ENCODE data around the gene KDM2B. TPM values are rescaled to one million over a fixed set of nuclear protein-coding genes. Genes with fewer than 3 reads are reported as not detected.

The KDM2B gene
- total RNA-seq, 1 donor from 2014 or later, result 236 TPM

GRCh38 chr12:121550974-121551634 is 29.7 kb downstream of the KDM2B start:
- ChIA-PET POLR2A (interaction anchor here (0.6 to 4.5 kb wide), 4 partner anchors 15 to 107 kb away, joined by 3 to 58 read pairs (median 8); partner anchors contain the start of gene ORAI1), CTCF (interaction anchor here (2.0 to 7.5 kb wide), 6 partner anchors 9 to 132 kb away, joined by 7 to 168 read pairs (median 41); partner anchors contain the start of genes MORN3 and ORAI1)
- peaks cover 12% of the 10 kb centered on the region for H3K36me3 Mint-ChIP-seq (ENCODE audit: low read depth)
- H3K27ac Mint-ChIP-seq, result no peak overlapping the region
- DNase-seq (no peak), ATAC-seq (ENCODE audit: low read depth) (no peak)
- H3K4me1 Mint-ChIP-seq, result peaks cover 24% of the 10 kb centered on the region
- no peak overlapping the region for H3K4me3 Mint-ChIP-seq
- H3K27me3 Mint-ChIP-seq, result no peaks in the 10 kb centered on the region
- no peaks in the 10 kb centered on the region for H3K9me3 Mint-ChIP-seq
- intact Hi-C loops (cut with micrococcal nuclease), result loop anchor here (5.0 kb wide), 1 partner anchor 49 kb away; no protein-coding TSS in a partner anchor
- TF ChIP-seq CTCF (IDR thresholded peaks at IDR 0.05), result no peak

GRCh38 chr12:121549075-121549474 is 31.7 kb downstream of the KDM2B start:
- ChIA-PET POLR2A (interaction anchor here (0.5 to 1.3 kb wide), 4 partner anchors 8 to 118 kb away, joined by 4 to 6 read pairs (median 4); partner anchors contain the start of gene ORAI1), CTCF (no interaction called here)
- ATAC-seq (ENCODE audit: low read depth), result no peak
- Mint-ChIP-seq H3K4me3 (no peak overlapping the region), H3K4me1 (peaks cover 22% of the 10 kb centered on the region), H3K27ac (no peak overlapping the region), H3K36me3 (ENCODE audit: low read depth) (peaks cover 17% of the 10 kb centered on the region), H3K9me3 (no peaks in the 10 kb centered on the region), H3K27me3 (no peaks in the 10 kb centered on the region)
- intact Hi-C loops (cut with micrococcal nuclease), result no loop called here
- DNase-seq, result no peak
- TF ChIP-seq CTCF (IDR thresholded peaks at IDR 0.05), result no peak

DNA sequence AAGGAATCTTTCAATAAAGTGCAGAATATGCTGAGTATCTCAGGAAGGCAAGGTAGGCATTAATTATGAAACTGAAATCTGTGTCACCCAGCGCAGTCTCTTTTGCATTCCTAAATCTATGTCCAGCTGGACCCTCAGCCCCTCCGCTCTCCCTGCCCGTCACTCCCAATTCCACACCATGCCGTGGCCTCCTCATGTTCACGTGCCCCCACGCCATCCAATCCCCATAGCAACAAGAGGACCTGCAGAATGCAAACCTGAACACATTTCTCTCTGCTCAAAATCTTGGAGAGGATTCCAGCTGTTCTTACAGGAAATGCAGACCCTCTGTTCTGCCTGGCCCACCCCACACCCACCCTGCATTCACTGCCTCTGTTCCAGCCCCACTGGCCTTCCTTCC is 35.3 kb downstream of the KDM2B start:
- Mint-ChIP-seq H3K27me3 (no peaks in the 10 kb centered on the region), H3K36me3 (ENCODE audit: low read depth) (peaks cover 16% of the 10 kb centered on the region), H3K9me3 (no peaks in the 10 kb centered on the region), H3K27ac (no peak overlapping the region), H3K4me1 (peaks cover 14% of the 10 kb centered on the region), H3K4me3 (no peak overlapping the region)
- POLR2A ChIA-PET, result interaction anchor here (0.7 to 2.2 kb wide), 2 partner anchors 15 to 82 kb away, joined by 4 to 7 read pairs; partner anchors contain the start of gene ORAI1
- no peak for ATAC-seq (ENCODE audit: low read depth)
- no peak for TF ChIP-seq CTCF (IDR thresholded peaks at IDR 0.05)
- intact Hi-C loops (cut with micrococcal nuclease), result no loop called here
- CTCF ChIA-PET, result no interaction called here
- no peak for DNase-seq

GRCh38 chr12:121543786-121544185 is 37.0 kb downstream of the KDM2B start:
- POLR2A ChIA-PET, result interaction anchor here (0.7 kb wide), 2 partner anchors 258 to 438 kb away, joined by 8 to 15 read pairs; no protein-coding TSS in a partner anchor
- Mint-ChIP-seq H3K27me3 (no peaks in the 10 kb centered on the region), H3K4me3 (no peak overlapping the region), H3K4me1 (peaks cover 16% of the 10 kb centered on the region), H3K9me3 (no peaks in the 10 kb centered on the region), H3K27ac (no peak overlapping the region), H3K36me3 (ENCODE audit: low read depth) (peaks cover 14% of the 10 kb centered on the region)
- CTCF ChIA-PET, result no interaction called here
- ATAC-seq (ENCODE audit: low read depth) (no peak), DNase-seq (no peak)
- no peak for TF ChIP-seq CTCF (IDR thresholded peaks at IDR 0.05)
- intact Hi-C loops (cut with micrococcal nuclease), result no loop called here

GRCh38 chr12:121539908-121540307 is 40.9 kb downstream of the KDM2B start:
- H3K27ac Mint-ChIP-seq, result peak overlapping the region; percentile 24
- intact Hi-C loops (cut with micrococcal nuclease), result loop anchor here (10.0 kb wide), 1 partner anchor 535 kb away; the partner anchor contains the start of gene MLXIP
- H3K27me3 Mint-ChIP-seq, result no peaks in the 10 kb centered on the region
- peaks cover 39% of the 10 kb centered on the region for H3K4me1 Mint-ChIP-seq
- H3K4me3 Mint-ChIP-seq, result no peak overlapping the region
- H3K36me3 Mint-ChIP-seq (ENCODE audit: low read depth), result peaks cover 1% of the 10 kb centered on the region
- DNase-seq, result no peak
- TF ChIP-seq CTCF (IDR thresholded peaks at IDR 0.05), result no peak
- no peaks in the 10 kb centered on the region for H3K9me3 Mint-ChIP-seq
- POLR2A ChIA-PET, result interaction anchor here (0.9 to 6.2 kb wide), 3 partner anchors 17 to 124 kb away, joined by 3 to 85 read pairs (median 3); no protein-coding TSS in a partner anchor
- CTCF ChIA-PET, result interaction anchor here (1.2 kb wide), 1 partner anchor 46 kb away, joined by 3 read pairs; no protein-coding TSS in a partner anchor
- ATAC-seq (ENCODE audit: low read depth), result no peak

Data from activated B cell treated with CpG ODN at 0.5 μM for 24 hours (primary cell).